Measurements from ENCODE around the gene SPAG8. TPM values are rescaled to one million over a fixed set of nuclear protein-coding genes. Genes with fewer than 3 reads are reported as not detected.

Gene SPAG8
- total RNA-seq, 4 donors from 2014 or later: 0.81 to 2.1 (median 1.4) TPM

DNA sequence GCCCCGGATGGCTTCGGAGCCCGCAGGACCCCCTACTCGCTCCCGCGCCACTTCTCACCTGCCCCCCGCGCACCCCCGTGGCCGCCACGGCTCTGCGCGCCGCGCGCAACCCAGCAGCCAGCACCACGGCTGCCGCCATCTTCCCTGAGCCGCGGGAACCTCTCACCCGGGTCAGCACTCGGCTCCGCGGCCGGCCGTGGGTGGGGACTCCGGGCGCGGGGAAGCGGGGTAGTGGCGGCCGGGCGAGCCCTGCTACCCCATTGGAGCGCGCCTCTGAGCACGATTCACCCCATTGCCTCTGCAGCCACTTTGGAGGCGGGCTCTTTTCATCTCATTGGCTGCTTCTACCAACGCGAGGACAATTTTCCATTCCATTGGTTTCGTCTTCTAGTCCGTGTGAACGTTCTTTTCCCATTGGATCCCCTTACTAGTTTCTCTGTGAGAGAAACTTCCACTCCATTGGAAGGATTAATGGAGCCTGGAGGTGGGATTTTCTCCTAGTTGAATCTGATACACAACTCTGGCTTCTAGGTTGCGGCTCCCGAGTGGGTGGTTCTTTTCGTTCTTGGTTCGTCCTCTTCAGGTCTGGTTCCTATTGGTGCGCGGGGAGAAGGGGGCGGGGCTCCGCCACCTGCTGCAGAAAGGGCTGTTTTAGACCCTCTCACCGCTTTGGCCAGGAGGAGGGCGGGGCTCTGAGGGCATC lies 2.9 kb upstream of the SPAG8 start, which contains the start of gene HINT2:
Gene HINT2 (minus strand): TSS at position 202 of the 703 bp plus-strand sequence. CDS start 63 bp downstream, at position 139.
- 0% methylated on average over 2 to 9 of the region's 52 CpGs for WGBS, 2 donors (ENCODE audit: low coverage in 1 of 2)
- H3K4me3 ChIP-seq: peak within 1 kb of the TSS; percentile 76 to 94

DNA sequence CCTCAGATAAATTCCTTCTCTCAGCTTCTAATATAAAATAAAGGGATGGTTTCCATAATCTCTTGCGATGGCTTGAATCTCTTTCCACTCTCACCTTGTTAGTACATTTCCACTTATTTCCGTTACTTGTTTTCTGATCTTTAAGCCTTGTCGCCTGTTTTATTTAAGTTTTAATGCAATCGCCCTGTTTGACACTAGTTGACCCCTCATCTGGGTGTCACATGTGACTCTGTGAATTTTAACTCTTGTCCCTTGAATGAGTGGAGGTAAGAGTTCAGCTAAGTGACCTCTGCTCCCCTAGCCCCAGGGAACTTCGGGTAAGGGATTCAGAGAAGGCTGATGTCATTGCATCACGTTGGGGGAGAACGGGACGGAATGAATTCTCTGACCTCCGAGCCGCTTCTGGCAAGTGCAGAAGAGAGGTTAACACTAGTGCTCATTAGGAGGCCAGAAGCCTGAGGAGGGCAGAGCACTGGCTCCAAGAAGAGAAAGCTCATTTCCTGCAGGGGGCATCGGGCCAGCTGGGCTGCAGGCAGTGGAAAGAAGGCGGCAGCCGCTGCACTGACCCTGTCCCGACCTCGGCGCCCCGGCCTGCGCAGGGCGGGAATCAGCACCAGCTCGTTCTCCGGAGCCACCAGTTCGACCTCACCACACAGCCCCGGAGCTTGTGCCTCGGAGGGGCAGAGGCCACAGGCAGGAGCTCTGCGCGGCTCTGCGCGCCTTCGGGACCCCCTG lies 2.2 kb upstream of the SPAG8 start:
- TF ChIP-seq POLR2A (IDR thresholded peaks at IDR 0.05) (no peak), POLR2AphosphoS5 (IDR thresholded peaks at IDR 0.05) (peak; percentile 54), EP300 (IDR thresholded peaks at IDR 0.05) (no peak), CTCF (IDR thresholded peaks at IDR 0.05) (peak in 3 of 4 experiments; percentile 25 to 39 (median 33))
- ATAC-seq: peak; percentile 43
- 19 to 23% methylated on average over 9 of the region's 29 CpGs for WGBS, 2 donors (ENCODE audit: low coverage in 1 of 2)
- Histone ChIP-seq H3K4me1 (peaks cover 0 to 47% (median 22%) of the 10 kb centered on the region in 3 donors), H3K4me3 (peak overlapping the region; percentile 76 to 94), H3K36me3 (peaks cover 0 to 12% of the 10 kb centered on the region in 2 donors), H3K9me3 (no peaks in the 10 kb centered on the region), H3K27me3 (no peaks in the 10 kb centered on the region), H3K27ac (peak overlapping the region; percentile 94 to 98 (median 98))

More for the DNA sequence above, 2.9 kb upstream of the SPAG8 start, which contains the start of gene HINT2:
- H3K9me3 ChIP-seq: no peaks in the 10 kb centered on the region
- H3K27me3 ChIP-seq: no peaks in the 10 kb centered on the region
- peak within 1 kb of the TSS; percentile 94 to 98 (median 98) for H3K27ac ChIP-seq
- H3K4me1 ChIP-seq: peaks cover 0 to 47% (median 22%) of the 10 kb centered on the region in 3 donors
- TF ChIP-seq POLR2A (IDR thresholded peaks at IDR 0.05) (peak; percentile 94 to 96), POLR2AphosphoS5 (IDR thresholded peaks at IDR 0.05) (peak; percentile 91), EP300 (IDR thresholded peaks at IDR 0.05) (no peak), CTCF (IDR thresholded peaks at IDR 0.05) (peak in 1 of 4 experiments; percentile 2)
- peak; percentile 94 for ATAC-seq
- H3K36me3 ChIP-seq: peaks cover 0 to 5% of the 10 kb centered on the region in 2 donors

GRCh38 chr9:35813434-35814105 lies 1.5 kb upstream of the SPAG8 start:
- Histone ChIP-seq H3K27ac (peak overlapping the region; percentile 94 to 98 (median 98)), H3K4me3 (no peak overlapping the region)

More at GRCh38 chr9:35813434-35814105, 1.5 kb upstream of the SPAG8 start:
- no peaks in the 10 kb centered on the region for H3K27me3 ChIP-seq
- H3K36me3 ChIP-seq: peaks cover 0 to 19% of the 10 kb centered on the region in 2 donors
- no peaks in the 10 kb centered on the region for H3K9me3 ChIP-seq
- no peak for TF ChIP-seq POLR2A (IDR thresholded peaks at IDR 0.05)
- TF ChIP-seq POLR2AphosphoS5 (IDR thresholded peaks at IDR 0.05): no peak
- TF ChIP-seq CTCF (IDR thresholded peaks at IDR 0.05): peak in 1 of 4 experiments; percentile 32
- TF ChIP-seq EP300 (IDR thresholded peaks at IDR 0.05): no peak
- 66 to 72% methylated on average over 2 of the region's 10 CpGs for WGBS, 2 donors (ENCODE audit: low coverage in 1 of 2)
- peaks cover 0 to 47% (median 22%) of the 10 kb centered on the region in 3 donors for H3K4me1 ChIP-seq
- no peak for ATAC-seq
